ENCODE results near the gene MYO18A. TPM values are rescaled to one million over a fixed set of nuclear protein-coding genes. Genes with fewer than 3 reads are reported as not detected.

The MYO18A gene
- total and polyA plus RNA-seq, 2 of the 4 experiments (the other 2 are of a cell fraction) = 22.4 to 39.1 TPM

DNA sequence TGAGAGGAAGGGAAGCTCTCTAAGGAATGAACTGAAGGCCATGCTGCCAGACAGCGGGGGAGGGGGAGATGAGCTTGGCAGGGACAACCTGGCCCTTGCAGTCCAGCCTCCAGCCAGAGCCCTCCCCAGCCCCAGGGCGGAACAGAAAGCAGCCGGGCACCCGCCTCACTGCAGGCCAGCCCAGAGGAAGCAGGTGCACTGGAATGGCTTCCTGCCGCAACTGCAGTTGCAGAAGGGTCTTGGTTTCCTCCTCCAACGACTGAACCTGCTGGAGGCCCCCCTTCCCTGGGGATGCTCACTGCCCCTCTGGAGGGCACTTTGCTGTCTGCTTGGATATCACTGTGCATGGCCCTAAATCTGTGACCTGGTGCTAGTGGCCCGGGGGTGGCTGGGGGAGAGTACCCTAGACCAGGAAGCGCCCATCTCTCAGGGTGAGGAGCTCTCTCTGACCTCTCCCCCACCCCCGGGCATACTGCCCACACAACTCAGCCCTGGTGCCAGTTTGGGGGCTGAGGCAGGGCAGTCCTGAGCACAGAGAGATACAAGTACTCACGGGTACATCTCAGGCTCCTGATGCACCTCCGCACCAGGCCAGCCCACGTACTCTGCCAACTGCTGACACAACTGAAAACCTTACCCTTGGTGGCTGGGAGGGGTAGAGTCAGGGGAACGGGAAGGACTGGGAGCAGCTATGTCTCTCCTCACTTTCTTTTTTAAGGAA is 41.1 kb downstream of the MYO18A start:
- POLR2A ChIA-PET (ENCODE audit: unreplicated experiment) = no interaction called here
- Histone ChIP-seq H2AK9ac (replicated peaks; ENCODE audit: low read depth, low read length, poor library complexity) (peak overlapping the region; percentile 92), H2BK5ac (ENCODE audit: low read depth, low read length, poor library complexity, severe bottlenecking) (peak overlapping the region; percentile 13), H3K79me1 (ENCODE audit: low read depth in 1 of 2, low read length in 2 of 2) (peaks cover 27 to 88% of the 10 kb centered on the region in 2 experiments), H4K8ac (ENCODE audit: low read depth in 2 of 2, low read length in 2 of 2) (peak overlapping the region; percentile 35 to 42; a peak in 2 of 4 replicates), H3K18ac (ENCODE audit: low read depth, low read length) (no peak overlapping the region), H2BK15ac (ENCODE audit: low read depth, low read length) (no peak overlapping the region; the same call in 2 of the 3 replicates), H4K91ac (ENCODE audit: insufficient read depth, low read depth, low read length) (0 out of 2 replicates have a peak overlapping the region, but pooled peaks have one; percentile 86), H3K9ac (ENCODE audit: low read depth, low read length) (no peak overlapping the region), H3K27ac (ENCODE audit: insufficient read depth, low read length) (no peak overlapping the region), H3K56ac (ENCODE audit: extremely low read depth, insufficient read depth, low read length) (no peak overlapping the region), H3K36me3 (ENCODE audit: control insufficient read depth, insufficient read depth, low read length) (no peaks in the 10 kb centered on the region), H4K5ac (ENCODE audit: low read depth, low read length) (no peak overlapping the region), H2AK5ac (ENCODE audit: low read depth, low read length) (peak overlapping the region; percentile 95), H2AFZ (replicated peaks; ENCODE audit: low read length, poor library complexity) (peak overlapping the region; percentile 26), H3K4me2 (ENCODE audit: low read depth, low read length) (no peak overlapping the region; the same call in 1 of the 2 replicates), H2BK120ac (ENCODE audit: low read depth, low read length) (peak overlapping the region; percentile 78; the same call in 1 of the 2 replicates), H4K20me1 (ENCODE audit: insufficient read depth, low read length) (peaks cover 10% of the 10 kb centered on the region), H3K4me1 (ENCODE audit: control insufficient read depth, insufficient read depth, low read length) (peaks cover 46% of the 10 kb centered on the region), H3K9me1 (ENCODE audit: insufficient read depth, low read length) (peaks cover 29% of the 10 kb centered on the region), H3K14ac (replicated peaks; ENCODE audit: low read depth, low read length) (peak overlapping the region; percentile 93), H3K4me3 (ENCODE audit: insufficient read depth, low read depth, low read length) (no peak overlapping the region), H3K9me3 (ENCODE audit: control insufficient read depth, insufficient read depth, low read length) (no peaks in the 10 kb centered on the region), H2BK20ac (ENCODE audit: low read depth, low read length) (peak overlapping the region; percentile 8; the same call in 1 of the 2 replicates), H3K23ac (ENCODE audit: low read depth, low read length) (peak overlapping the region; percentile 49; the same call in 1 of the 2 replicates), H3K4ac (ENCODE audit: low read depth, low read length) (peak overlapping the region; percentile 94), H3K27me3 (ENCODE audit: control insufficient read depth, insufficient read depth, low read length) (no peaks in the 10 kb centered on the region)
- BruUV-seq (replicated peaks) = no TSS peak
- DNase-seq (no peak), ATAC-seq (ENCODE audit: low read depth) (no peak)
- dilution Hi-C loops (cut with HindIII; ENCODE audit: low sequenced_read_pairs, unreplicated experiment) = no loop called here
- WGBS, 2 experiments (ENCODE audit: extremely low coverage in 2 of 2, insufficient read length in 1 of 2) = 83% methylated on average over 4 of the region's 13 CpGs; no CpG with 5 or more reads in 1 of the 2 experiments
- in situ Hi-C loops (cut with MboI; ENCODE audit: low sequenced_read_pairs) = no loop called here
- intact Hi-C loops (cut with micrococcal nuclease) = no loop called here
- CTCF ChIA-PET = interaction anchor here (1.1 to 1.2 kb wide), 2 partner anchors 15 to 23 kb away, joined by 4 read pairs; no protein-coding TSS in a partner anchor
- TF ChIP-seq POLR2A (IDR thresholded peaks at IDR 0.05; ENCODE audit: low read depth, low read length) (no peak), MAFK (IDR thresholded peaks at IDR 0.05; ENCODE audit: low read depth, low read length) (no peak), RCOR1 (IDR thresholded peaks at IDR 0.05; ENCODE audit: insufficient replicate concordance, low read length) (no peak), CEBPB (IDR thresholded peaks at IDR 0.05; ENCODE audit: low read depth, low read length) (no peak), BHLHE40 (IDR thresholded peaks at IDR 0.05; ENCODE audit: low read depth, low read length) (no peak)
- TF ChIP-seq, protein P1, sequence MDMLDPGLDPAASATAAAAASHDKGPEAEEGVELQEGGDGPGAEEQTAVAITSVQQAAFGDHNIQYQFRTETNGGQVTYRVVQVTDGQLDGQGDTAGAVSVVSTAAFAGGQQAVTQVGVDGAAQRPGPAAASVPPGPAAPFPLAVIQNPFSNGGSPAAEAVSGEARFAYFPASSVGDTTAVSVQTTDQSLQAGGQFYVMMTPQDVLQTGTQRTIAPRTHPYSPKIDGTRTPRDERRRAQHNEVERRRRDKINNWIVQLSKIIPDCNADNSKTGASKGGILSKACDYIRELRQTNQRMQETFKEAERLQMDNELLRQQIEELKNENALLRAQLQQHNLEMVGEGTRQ (IDR thresholded peaks at IDR 0.05; ENCODE audit: low read depth, low read length) = no peak

Data from IMR-90 (cell line).